T-helper 22 cell (primary cell): ENCODE measurements around the gene CASP1.

ENCODE experiments used
- DNase-seq: peaks from one replicate; pipeline ENCODE4 v3.0.0-alpha.2; 2020; ENCODE audit warnings: low read depth

CASP1 gene

GRCh38 chr11:104984808-104985207 lies 50.1 kb downstream of the CASP1 start:
- DNase-seq, result no peak

DNA sequence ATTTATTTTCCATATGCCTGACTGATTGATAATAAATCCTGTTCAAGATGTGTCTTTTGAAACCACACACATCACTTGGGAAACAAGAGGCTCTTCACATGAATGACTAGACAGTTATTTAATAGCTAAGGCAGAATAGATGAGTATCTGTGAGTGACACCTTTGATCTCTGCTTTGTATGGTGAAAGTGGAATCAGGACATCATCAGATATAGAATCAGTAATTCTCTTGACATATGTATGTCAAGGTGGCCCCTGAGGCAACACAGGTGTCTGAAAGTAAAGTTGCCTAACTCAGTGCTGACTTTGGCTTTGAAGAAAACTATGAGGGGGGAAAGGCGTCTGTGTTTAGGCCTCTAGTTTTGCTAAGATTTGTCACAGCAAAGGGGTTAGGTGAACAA lies 55.1 kb downstream of the CASP1 start:
- DNase-seq, result no peak
